Activated naive CD8-positive, alpha-beta T cell (primary cell): ENCODE data around the gene FCER1G.

Experiments
- H3K27ac Mint-ChIP-seq: one replicate; pipeline ENCODE4 v1.8.0; 2021; ENCODE audit warnings: mixed read lengths
- H3K27me3 Mint-ChIP-seq: one replicate; pipeline ENCODE4 v1.8.0; 2021; ENCODE audit warnings: mixed read lengths
- H3K36me3 Mint-ChIP-seq: one replicate; pipeline ENCODE4 v1.8.0; 2021; ENCODE audit warnings: mixed read lengths
- H3K4me1 Mint-ChIP-seq: one replicate; pipeline ENCODE4 v1.8.0; 2021; ENCODE audit warnings: low read depth, mixed read lengths
- H3K4me3 Mint-ChIP-seq: one replicate; pipeline ENCODE4 v1.8.0; 2021; ENCODE audit warnings: mild to moderate bottlenecking, mixed read lengths
- H3K9me3 Mint-ChIP-seq: one replicate; pipeline ENCODE4 v1.8.0; 2021; ENCODE audit warnings: low read depth, mixed read lengths

The FCER1G gene

DNA sequence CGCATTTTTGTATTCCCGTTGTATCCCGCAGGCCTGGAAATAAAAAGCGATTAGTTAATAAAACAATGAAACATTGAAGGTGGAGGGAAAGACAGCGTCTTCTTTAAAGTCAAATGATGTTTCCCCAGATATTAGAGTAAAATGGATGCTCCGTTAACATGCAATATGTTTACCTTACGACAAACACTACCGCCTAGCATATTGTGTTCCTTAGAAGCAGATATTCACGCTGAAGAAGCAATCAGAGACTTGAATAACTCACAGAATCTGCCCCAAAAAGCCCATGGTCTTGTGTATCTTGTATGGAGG lies 37.2 kb upstream of the FCER1G start:
- Mint-ChIP-seq H3K36me3 (peaks cover 5% of the 10 kb centered on the region), H3K27ac (peak overlapping the region; percentile 100), H3K27me3 (no peaks in the 10 kb centered on the region), H3K4me1 (peaks cover 73% of the 10 kb centered on the region), H3K4me3 (peak overlapping the region; percentile 99), H3K9me3 (no peaks in the 10 kb centered on the region)

DNA sequence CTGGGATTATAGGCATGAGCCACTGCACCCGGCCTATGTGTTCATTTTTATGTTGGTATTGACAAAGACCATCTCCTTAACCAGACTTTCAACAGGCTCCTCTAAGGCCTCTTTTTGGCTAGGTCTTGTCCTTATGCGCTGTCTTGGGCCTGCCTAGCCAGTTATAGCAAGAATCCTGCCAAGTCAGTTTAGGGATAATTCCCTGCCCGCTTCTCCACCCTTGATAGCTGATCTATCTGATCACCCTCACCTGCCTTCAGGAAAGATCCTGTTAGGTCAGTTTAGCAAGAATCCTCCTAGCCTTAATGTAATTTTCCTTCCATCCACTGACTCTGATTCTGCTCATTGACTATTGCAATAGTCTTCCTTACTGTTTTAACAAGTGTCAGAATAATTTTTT lies 35.4 kb upstream of the FCER1G start:
- H3K27me3 Mint-ChIP-seq = no peaks in the 10 kb centered on the region

DNA sequence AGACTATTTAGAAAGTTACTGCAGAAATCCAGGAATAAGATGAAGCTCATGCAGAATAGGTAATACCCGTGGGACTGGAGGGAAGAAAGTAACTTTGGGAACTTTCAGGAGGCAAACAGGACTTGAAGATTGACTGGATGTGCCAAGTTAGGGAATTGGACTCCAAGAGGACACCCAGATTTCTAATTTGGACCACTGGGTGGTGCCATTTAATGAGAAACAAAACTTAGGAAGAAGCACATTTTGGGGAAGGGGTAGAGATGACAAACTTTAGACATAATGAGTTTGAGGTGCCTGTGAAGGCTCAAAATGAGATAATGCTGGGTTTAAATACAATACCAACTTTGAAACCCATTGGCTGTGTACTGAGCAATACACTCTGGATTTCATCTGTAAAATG lies 34.5 kb upstream of the FCER1G start:
- Mint-ChIP-seq H3K9me3 (no peaks in the 10 kb centered on the region), H3K27ac (peak overlapping the region; percentile 91), H3K4me1 (peaks cover 77% of the 10 kb centered on the region), H3K4me3 (peak overlapping the region; percentile 56), H3K27me3 (no peaks in the 10 kb centered on the region), H3K36me3 (no peaks in the 10 kb centered on the region)

More for the DNA sequence above, 35.4 kb upstream of the FCER1G start:
- Mint-ChIP-seq H3K4me3 (no peak overlapping the region), H3K36me3 (no peaks in the 10 kb centered on the region), H3K27ac (peak overlapping the region; percentile 91), H3K9me3 (no peaks in the 10 kb centered on the region), H3K4me1 (peaks cover 79% of the 10 kb centered on the region)

DNA sequence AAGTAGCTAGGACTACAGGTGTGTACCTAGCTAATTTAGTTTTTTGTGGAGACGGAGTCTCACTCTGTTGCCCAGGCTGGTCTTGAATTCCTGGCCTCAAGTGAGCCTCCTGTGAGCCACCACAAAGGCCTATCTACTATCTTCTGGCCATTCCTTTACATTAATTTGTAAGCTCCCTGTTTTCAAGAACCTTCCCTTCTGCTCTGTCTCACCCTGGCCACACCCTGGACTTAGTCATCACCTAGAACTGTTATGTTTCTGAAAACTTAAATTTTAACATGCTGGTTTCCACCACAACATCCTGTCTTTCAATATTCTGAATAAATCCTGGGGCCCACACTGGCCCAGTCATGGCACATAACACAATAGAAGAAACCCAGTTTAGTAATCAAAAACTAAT lies 32.9 kb upstream of the FCER1G start:
- no peaks in the 10 kb centered on the region for H3K9me3 Mint-ChIP-seq
- peak overlapping the region; percentile 89 for H3K27ac Mint-ChIP-seq
- peak overlapping the region; percentile 56 for H3K4me3 Mint-ChIP-seq
- H3K27me3 Mint-ChIP-seq = no peaks in the 10 kb centered on the region
- H3K4me1 Mint-ChIP-seq = peaks cover 80% of the 10 kb centered on the region
- no peaks in the 10 kb centered on the region for H3K36me3 Mint-ChIP-seq

DNA sequence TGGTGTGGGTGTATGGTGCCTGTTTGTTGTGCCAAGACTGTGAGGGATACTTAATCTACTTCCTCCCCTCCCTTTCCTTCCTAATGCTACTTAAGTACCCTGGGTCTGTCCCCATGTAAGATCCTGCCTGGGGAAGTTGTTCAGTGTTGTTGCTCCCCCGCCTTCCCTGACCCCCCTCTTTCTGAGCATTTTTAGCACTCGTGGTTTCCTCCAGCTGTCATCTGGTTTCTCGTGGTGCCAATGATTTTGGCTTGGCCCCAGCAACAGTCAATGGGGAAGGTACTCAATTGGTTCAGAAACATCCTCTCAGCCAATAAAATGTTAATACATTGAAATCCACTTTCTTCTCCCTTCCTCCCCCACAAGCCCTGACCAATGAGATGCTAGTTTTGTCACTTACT lies 29.8 kb upstream of the FCER1G start:
- no peaks in the 10 kb centered on the region for H3K27me3 Mint-ChIP-seq
- H3K9me3 Mint-ChIP-seq = no peaks in the 10 kb centered on the region
- no peaks in the 10 kb centered on the region for H3K36me3 Mint-ChIP-seq
- peak overlapping the region; percentile 95 for H3K27ac Mint-ChIP-seq
- peak overlapping the region; percentile 77 for H3K4me3 Mint-ChIP-seq
- H3K4me1 Mint-ChIP-seq = peaks cover 79% of the 10 kb centered on the region

DNA sequence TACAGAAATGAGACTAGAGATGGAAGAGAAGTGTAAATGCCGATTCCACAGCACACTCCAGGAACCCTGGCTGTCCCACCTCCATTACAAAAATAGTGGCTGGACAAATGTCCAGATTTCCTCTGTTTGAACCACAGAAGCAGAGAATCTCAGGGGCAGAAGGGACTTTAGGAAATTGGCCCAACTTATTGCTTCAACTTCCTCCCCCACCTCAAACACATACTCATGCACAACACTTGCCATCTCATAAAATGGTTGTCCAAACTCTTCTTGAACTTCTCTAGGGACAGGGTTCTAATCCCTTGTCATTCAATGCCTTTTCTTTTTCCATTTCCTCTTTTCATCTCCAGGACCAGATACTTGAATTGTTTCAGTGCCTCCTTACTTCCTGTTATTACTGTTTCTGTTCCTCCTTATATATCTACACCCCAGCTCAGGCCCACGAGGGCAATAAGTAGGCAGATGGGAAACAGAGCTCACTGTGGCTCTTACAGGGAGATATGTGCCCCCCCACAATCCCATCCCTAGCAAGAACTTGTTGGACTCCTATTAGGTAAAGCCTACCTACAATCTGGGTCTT lies 29.3 kb upstream of the FCER1G start:
- peaks cover 76% of the 10 kb centered on the region for H3K4me1 Mint-ChIP-seq
- peak overlapping the region; percentile 95 for H3K27ac Mint-ChIP-seq
- no peaks in the 10 kb centered on the region for H3K9me3 Mint-ChIP-seq

DNA sequence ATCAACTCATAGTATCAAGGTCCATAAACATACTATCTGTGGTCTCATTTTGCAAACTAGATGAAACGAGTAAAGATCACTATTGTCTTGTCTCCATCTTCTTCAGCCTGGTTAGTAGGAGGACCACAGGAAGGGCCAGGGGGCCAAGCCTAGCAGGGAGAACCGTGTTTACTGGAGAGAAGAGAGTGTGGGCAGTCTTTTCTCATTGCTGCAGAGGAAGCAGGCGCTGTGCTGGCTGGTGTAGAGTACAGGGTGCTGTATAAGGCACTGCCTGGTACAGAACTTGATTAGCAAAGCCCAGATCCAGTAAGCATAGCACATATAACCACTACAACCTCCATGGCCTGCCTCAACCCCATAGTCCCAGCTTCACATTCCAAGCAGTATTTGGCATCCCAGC lies 27.8 kb upstream of the FCER1G start:
- H3K4me1 Mint-ChIP-seq = peaks cover 64% of the 10 kb centered on the region
- H3K27me3 Mint-ChIP-seq = no peaks in the 10 kb centered on the region
- H3K4me3 Mint-ChIP-seq = peak overlapping the region; percentile 4
- H3K27ac Mint-ChIP-seq = peak overlapping the region; percentile 95
- H3K36me3 Mint-ChIP-seq = no peaks in the 10 kb centered on the region
- no peaks in the 10 kb centered on the region for H3K9me3 Mint-ChIP-seq

More for the DNA sequence above, 29.3 kb upstream of the FCER1G start:
- Mint-ChIP-seq H3K4me3 (peak overlapping the region; percentile 77), H3K36me3 (no peaks in the 10 kb centered on the region), H3K27me3 (no peaks in the 10 kb centered on the region)

DNA sequence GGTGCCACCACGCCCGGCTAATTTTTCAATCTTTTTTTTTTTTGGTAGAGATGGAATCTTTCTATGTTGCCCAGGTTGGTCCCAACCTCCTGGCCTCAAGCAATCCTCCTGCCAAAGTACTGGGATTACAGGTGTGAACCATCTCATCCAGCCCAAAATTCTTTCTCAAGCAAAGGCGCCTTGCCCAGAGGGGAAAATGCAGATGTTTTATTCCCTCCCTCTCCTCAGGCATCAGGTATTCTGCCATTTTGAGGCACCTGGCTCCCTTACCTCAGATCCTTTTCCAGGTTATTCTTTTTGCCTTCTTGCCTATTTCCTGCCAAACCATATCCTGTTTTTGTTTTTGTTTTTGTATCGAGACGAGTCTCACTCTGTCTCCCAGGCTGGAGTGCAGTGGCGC lies 26.7 kb upstream of the FCER1G start:
- Mint-ChIP-seq H3K4me3 (no peak overlapping the region), H3K4me1 (peaks cover 63% of the 10 kb centered on the region)

DNA sequence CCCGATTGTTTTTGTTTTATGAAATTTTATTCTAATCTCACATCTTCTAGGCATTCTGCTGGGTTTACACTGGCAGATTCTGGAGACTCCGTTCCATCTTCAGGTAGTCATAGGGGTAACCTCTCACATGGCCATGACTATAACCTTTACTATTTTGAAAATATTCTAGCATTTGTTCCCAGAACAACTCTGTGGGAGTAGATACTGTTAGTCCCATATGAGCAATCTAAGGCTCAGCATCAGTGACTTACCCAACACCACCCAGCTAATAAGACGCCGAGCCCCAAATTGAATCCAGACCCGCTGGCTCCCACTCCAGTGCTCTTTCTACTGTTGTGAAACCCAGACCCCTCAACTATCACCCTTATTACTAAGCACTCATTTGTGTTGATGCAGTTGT lies 26.1 kb upstream of the FCER1G start:
- H3K36me3 Mint-ChIP-seq = no peaks in the 10 kb centered on the region
- peak overlapping the region; percentile 46 for H3K27ac Mint-ChIP-seq
- H3K27me3 Mint-ChIP-seq = no peaks in the 10 kb centered on the region
- H3K9me3 Mint-ChIP-seq = no peaks in the 10 kb centered on the region
- peaks cover 57% of the 10 kb centered on the region for H3K4me1 Mint-ChIP-seq
- no peak overlapping the region for H3K4me3 Mint-ChIP-seq

More for the DNA sequence above, 26.7 kb upstream of the FCER1G start:
- Mint-ChIP-seq H3K36me3 (no peaks in the 10 kb centered on the region), H3K27ac (peak overlapping the region; percentile 72), H3K9me3 (no peaks in the 10 kb centered on the region), H3K27me3 (no peaks in the 10 kb centered on the region)

DNA sequence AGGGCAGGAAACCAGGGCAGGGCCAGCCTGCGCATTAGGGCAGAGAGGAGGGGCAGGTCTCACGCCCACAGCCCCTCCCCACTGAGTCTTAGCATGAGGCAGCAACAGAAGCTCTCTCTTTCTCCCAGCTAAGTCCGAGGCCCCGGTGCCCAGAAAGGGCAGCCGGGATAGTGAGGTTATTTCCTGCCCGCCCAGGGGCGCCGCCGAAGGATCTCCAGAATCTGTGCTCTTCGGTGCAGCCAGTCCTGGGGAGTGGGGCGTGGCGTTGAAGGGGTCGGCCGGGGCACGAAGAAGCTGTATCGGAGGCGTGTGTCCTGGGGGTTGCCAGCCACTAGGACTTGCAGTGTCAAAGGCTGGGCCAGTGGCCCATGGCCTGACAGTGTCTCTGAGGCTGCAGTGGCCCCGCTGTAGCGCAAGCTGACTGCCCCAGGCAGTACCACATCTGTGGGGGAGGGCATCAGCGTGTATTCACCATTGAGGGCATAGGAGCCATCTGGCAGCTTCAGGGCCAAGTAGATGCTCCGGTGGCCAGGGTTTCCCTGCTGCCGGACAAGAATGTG lies 24.1 kb upstream of the FCER1G start:
- Mint-ChIP-seq H3K4me3 (no peak overlapping the region), H3K4me1 (peaks cover 53% of the 10 kb centered on the region), H3K9me3 (no peaks in the 10 kb centered on the region), H3K27me3 (no peaks in the 10 kb centered on the region), H3K36me3 (no peaks in the 10 kb centered on the region), H3K27ac (no peak overlapping the region)

DNA sequence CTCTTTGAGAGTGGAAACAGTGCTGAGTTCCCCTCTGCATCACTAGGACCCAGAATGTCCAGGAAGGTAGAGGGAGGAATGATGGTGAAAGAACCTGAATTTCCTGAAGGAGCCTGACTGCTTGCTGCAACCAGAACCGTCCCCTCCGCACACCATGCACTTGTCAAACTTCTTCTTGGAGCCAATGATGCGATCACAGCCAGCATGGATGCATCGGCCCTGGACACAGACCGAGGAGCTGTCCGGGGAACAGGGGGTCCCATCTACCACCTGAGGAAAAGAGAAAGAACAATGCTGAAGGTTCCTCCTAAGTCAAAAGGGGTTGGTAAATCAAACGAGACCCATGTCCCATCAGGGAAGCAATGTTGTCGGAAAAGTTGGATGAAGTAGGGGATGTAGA lies 23.1 kb upstream of the FCER1G start:
- no peaks in the 10 kb centered on the region for H3K27me3 Mint-ChIP-seq
- H3K4me3 Mint-ChIP-seq = no peak overlapping the region
- no peak overlapping the region for H3K27ac Mint-ChIP-seq
- peaks cover 44% of the 10 kb centered on the region for H3K4me1 Mint-ChIP-seq
- H3K36me3 Mint-ChIP-seq = no peaks in the 10 kb centered on the region
- H3K9me3 Mint-ChIP-seq = no peaks in the 10 kb centered on the region

DNA sequence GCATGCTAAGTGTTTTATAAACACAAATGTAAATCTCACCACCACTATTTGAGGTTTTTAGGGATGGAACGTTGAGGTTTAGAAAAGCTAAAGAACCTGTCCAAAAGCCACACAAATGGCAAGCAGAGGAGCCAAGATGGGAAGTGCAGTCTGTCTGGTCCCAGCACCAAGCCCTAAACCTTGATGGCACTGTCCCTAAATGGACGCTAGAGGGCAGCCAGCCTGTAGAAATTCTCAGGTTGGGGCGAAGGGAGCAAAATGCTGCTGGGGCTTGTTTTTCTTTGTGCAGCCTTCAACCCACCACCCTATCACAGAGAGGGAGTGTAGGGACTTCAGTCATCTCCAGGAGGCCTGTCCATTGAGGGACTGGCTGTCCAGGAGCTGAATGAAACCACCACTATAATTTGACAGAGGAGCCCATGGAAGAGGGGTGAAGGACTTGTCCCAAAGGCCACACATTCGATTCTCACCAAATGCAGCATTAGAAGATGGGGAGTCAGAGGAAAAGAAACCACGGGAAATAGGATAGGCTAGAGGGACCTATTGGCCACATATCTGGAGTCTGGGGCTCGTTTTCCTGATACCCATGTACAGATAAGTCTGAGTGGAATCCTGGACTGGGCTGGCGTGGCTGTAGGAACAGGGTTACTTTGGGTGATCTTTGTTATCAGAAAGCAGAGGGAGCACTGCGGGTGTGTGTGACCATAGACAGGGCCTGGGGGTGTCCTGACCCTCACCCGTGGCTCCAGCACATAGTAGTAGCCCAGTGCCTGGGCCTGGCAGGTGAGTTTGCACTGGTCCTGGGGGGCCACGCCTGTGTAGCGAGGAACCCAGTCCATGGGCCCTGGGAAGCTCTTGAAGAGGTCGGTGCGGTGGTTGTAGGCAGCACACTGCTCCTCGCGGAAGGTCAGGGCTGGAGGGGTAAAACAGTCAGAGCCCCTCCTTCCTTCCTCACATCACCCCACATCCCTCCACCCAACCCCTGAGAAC lies 22.3 kb upstream of the FCER1G start:
- H3K9me3 Mint-ChIP-seq = no peaks in the 10 kb centered on the region
- H3K4me3 Mint-ChIP-seq = no peak overlapping the region
- no peaks in the 10 kb centered on the region for H3K27me3 Mint-ChIP-seq
- peaks cover 38% of the 10 kb centered on the region for H3K4me1 Mint-ChIP-seq
- H3K36me3 Mint-ChIP-seq = no peaks in the 10 kb centered on the region
- peak overlapping the region; percentile 87 for H3K27ac Mint-ChIP-seq

DNA sequence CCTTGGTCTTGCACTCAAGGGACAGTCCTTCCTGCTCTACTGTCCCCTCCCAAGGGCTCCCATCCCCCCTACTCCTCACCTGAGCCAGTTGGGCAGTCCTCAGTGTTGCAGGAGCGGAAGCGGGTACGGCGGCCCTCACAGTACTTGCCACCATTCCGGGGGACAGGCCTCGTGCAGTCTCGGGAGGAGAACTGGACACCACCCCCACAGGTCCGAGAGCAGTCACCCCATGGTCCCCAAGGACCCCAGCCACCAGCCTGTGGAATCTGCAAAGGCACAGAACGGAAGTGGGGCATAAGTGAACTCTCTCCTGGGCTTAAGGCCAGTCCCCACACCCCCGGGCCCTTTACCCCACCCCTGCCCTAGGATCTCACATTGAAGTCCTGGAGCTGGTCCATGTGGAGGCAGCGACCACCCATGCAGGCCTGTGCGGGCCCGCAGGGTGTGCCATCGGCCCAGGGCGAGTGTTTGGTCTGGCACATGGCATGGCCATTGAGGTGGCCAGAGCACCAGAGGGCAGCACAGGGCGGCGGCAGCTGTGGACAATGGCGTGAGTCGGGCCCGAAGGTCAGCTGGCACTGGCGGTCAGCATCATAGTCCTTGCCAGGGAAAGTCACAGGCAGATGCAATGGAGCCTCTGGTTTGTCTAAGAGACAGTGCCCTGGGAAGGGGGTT lies 21.4 kb upstream of the FCER1G start:
- Mint-ChIP-seq H3K4me1 (peaks cover 33% of the 10 kb centered on the region), H3K27me3 (no peaks in the 10 kb centered on the region), H3K4me3 (no peak overlapping the region), H3K9me3 (no peaks in the 10 kb centered on the region), H3K36me3 (no peaks in the 10 kb centered on the region), H3K27ac (no peak overlapping the region)

DNA sequence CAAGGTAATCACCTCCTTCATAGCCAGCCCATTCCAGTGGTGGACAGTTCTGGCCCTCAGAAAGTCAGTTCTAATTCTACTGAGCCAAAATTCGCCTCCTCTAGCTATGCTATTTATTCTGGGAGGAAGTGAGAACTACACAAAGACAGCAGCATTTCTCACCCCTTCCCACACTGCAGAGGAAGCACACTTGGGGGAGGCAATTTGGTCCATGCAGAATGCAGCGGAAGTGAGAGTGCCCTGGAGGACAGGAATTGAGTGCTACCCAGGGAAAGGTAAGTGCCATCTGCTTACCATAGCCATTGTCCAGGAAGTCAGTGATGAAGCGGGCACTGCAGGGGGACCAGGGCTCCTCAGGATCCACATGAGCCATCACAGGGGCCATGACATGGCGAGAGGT lies 19.9 kb upstream of the FCER1G start:
- peaks cover 39% of the 10 kb centered on the region for H3K4me1 Mint-ChIP-seq
- H3K27ac Mint-ChIP-seq = peak overlapping the region; percentile 66
- H3K4me3 Mint-ChIP-seq = no peak overlapping the region
- H3K36me3 Mint-ChIP-seq = no peaks in the 10 kb centered on the region
- H3K27me3 Mint-ChIP-seq = no peaks in the 10 kb centered on the region
- no peaks in the 10 kb centered on the region for H3K9me3 Mint-ChIP-seq

DNA sequence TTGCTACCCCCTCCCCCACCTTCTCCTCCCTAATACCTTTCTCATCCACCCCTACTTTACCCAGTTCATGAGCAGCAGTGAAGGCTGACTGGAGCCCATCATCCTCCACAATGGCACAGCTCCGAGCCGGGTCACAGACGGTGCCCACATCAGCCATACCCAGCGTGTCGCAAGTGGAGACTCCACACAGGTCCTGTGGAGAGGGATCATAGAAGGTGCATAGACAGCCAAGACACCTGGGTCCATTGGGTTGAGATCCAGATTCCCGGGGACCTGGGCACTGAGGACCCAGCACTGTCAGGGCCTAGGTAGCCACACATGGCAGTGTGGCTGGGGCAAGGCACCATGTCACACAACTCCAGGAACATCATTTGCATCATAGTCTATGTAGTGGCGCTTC lies 19.0 kb upstream of the FCER1G start:
- peaks cover 46% of the 10 kb centered on the region for H3K4me1 Mint-ChIP-seq
- no peak overlapping the region for H3K4me3 Mint-ChIP-seq
- no peaks in the 10 kb centered on the region for H3K9me3 Mint-ChIP-seq
- H3K27me3 Mint-ChIP-seq = no peaks in the 10 kb centered on the region
- peak overlapping the region; percentile 68 for H3K27ac Mint-ChIP-seq
- H3K36me3 Mint-ChIP-seq = no peaks in the 10 kb centered on the region
